Endothelial cell of umbilical vein (primary cell): ENCODE measurements around the gene JDP2. TPM values are rescaled to one million over a fixed set of nuclear protein-coding genes. Genes with fewer than 3 reads are reported as not detected.

Source experiments
- BruUV-seq: library from RNA; stranded (reverse); fragments of 400-500 nt; replicated peaks from 2 replicates; lab custom pipeline; 2021; lab: Mats Ljungman, UMichigan
- CTCF ChIA-PET: fragments of 300-600, 350-600 bp; sonication (Branson Sonifier 250); formaldehyde crosslinking; loops from one replicate; lab custom pipeline; 2021; ENCODE audit warnings: antibody characterized with exemption, inconsistent platforms; lab: Charles Lee
- POLR2A ChIA-PET: fragments of 300-600, 350-600 bp; sonication (Branson Sonifier 250); formaldehyde crosslinking; loops from one replicate; lab custom pipeline; 2021; ENCODE audit warnings: antibody characterized with exemption, inconsistent platforms; lab: Charles Lee
- DNase-seq: peaks from one replicate; pipeline ENCODE4 v3.0.0-alpha.2; 2011; ENCODE audit warnings: low read depth, low spot score
- FAIRE-seq: peaks from 2 replicates; lab custom pipeline; 2011; peaks lifted over from hg19 to GRCh38; lab: Jason Lieb, UNC
- H2AFZ ChIP-seq: 2 replicates; pipeline ENCODE4 v1.6.0; 2012; ENCODE audit warnings: low read depth, low read length, control low read depth, inconsistent platforms
- H3K27ac ChIP-seq: 2 replicates; pipeline ENCODE4 v1.5.1; 2011; ENCODE audit warnings: low read depth, mild to moderate bottlenecking, control low read depth, low read length, moderate library complexity; ENCODE audit not compliant: insufficient read depth
- H3K27me3 ChIP-seq, 2 experiments: 2 replicates each; pipeline versions ENCODE4 v1.6.0 to v1.6.1; 2011; ENCODE audit warnings: low read length in 2 of 2, mixed read lengths in 1 of 2; ENCODE audit not compliant: control insufficient read depth in 2 of 2, insufficient read depth in 2 of 2
- H3K36me3 ChIP-seq, 2 experiments: 2 replicates in 1 of 2; 3 replicates in 1 of 2; pipeline ENCODE4 v1.5.1; 2011; ENCODE audit warnings: low read length in 2 of 2, mild to moderate bottlenecking in 1 of 2, moderate library complexity in 1 of 2; ENCODE audit not compliant: control insufficient read depth in 2 of 2, insufficient read depth in 2 of 2; ENCODE audit errors: extremely low read depth in 1 of 2
- H3K4me1 ChIP-seq: 3 replicates; pipeline ENCODE4 v1.5.1; 2011; ENCODE audit warnings: mild to moderate bottlenecking, low read length; ENCODE audit not compliant: control insufficient read depth, insufficient read depth; ENCODE audit errors: extremely low read depth
- H3K4me2 ChIP-seq: 2 replicates; pipeline ENCODE4 v1.6.1; 2011; ENCODE audit warnings: low read length, control low read depth, mixed read lengths; ENCODE audit not compliant: insufficient read depth
- H3K4me3 ChIP-seq, 3 experiments: fragments of 200-600 bp in 1 of 3; sonication (generic), shearing (Covaris generic) in 1 of 3; replicated peaks in 1 of 3; 2 replicates each; pipeline ENCODE4 v1.5.1; 2011 to 2016; ENCODE audit warnings: control low read depth in 3 of 3, low read length in 3 of 3, mild to moderate bottlenecking in 2 of 3, inconsistent platforms in 1 of 3, low read depth in 1 of 3, moderate library complexity in 1 of 3; ENCODE audit not compliant: insufficient read depth in 1 of 3
- H3K79me2 ChIP-seq: 2 replicates; pipeline ENCODE4 v1.6.0; 2012; ENCODE audit warnings: low read length, inconsistent platforms; ENCODE audit not compliant: control insufficient read depth, insufficient read depth
- H3K9ac ChIP-seq: replicated peaks from 2 replicates; pipeline ENCODE3; 2011; ENCODE audit warnings: low read length, control low read depth; ENCODE audit not compliant: insufficient read depth; ENCODE audit errors: extremely low read depth
- H3K9me1 ChIP-seq: replicated peaks from 3 replicates; pipeline ENCODE4 v1.6.0; 2011; ENCODE audit warnings: mild to moderate bottlenecking, low read length; ENCODE audit not compliant: control insufficient read depth, insufficient read depth; ENCODE audit errors: extremely low read depth
- H3K9me3 ChIP-seq: replicated peaks from 2 replicates; pipeline ENCODE4 v1.5.1; 2012; ENCODE audit warnings: low read length, inconsistent platforms; ENCODE audit not compliant: control insufficient read depth, insufficient read depth
- H4K20me1 ChIP-seq: replicated peaks from 2 replicates; pipeline ENCODE3; 2011; ENCODE audit warnings: mild to moderate bottlenecking, low read length; ENCODE audit not compliant: control insufficient read depth, insufficient read depth; ENCODE audit errors: extremely low read depth
- CTCF ChIP-seq, 2 donors: IDR thresholded peaks; 1 replicate in 1 of 2; 2 replicates in 1 of 2; pipeline ENCODE4 v1.5.1; 2011; ENCODE audit warnings: low read length in 2 of 2, mild to moderate bottlenecking in 2 of 2, moderate library complexity in 2 of 2, control low read depth in 1 of 2, inconsistent platforms in 1 of 2, low read depth in 1 of 2; ENCODE audit not compliant: insufficient read depth in 1 of 2; ENCODE audit errors: extremely low read depth in 1 of 2
- EZH2 ChIP-seq: IDR thresholded peaks from 2 replicates; pipeline ENCODE4 v1.6.1; 2012; ENCODE audit warnings: borderline replicate concordance, low read depth, mild to moderate bottlenecking, moderate library complexity, low read length, inconsistent platforms; ENCODE audit not compliant: severe bottlenecking
- FOS ChIP-seq: IDR thresholded peaks from 2 replicates; pipeline ENCODE4 v1.6.1; 2011; ENCODE audit warnings: mild to moderate bottlenecking, low read length, moderate library complexity, borderline replicate concordance; ENCODE audit not compliant: insufficient read depth
- GATA2 ChIP-seq: IDR thresholded peaks from 2 replicates; pipeline ENCODE4 v1.7.0; 2011; ENCODE audit warnings: low read depth, mild to moderate bottlenecking, moderate library complexity, mixed read lengths, low read length; ENCODE audit not compliant: insufficient read length, insufficient read depth
- JUN ChIP-seq: IDR thresholded peaks from 2 replicates; pipeline ENCODE4 v1.6.1; 2011; ENCODE audit warnings: borderline replicate concordance, low read depth; ENCODE audit not compliant: insufficient read length, insufficient read depth
- MAX ChIP-seq: IDR thresholded peaks from 2 replicates; pipeline ENCODE4 v1.6.1; 2011; ENCODE audit not compliant: insufficient read depth, insufficient read length
- MYC ChIP-seq: IDR thresholded peaks from one replicate; pipeline ENCODE4 v1.6.1; 2011; ENCODE audit warnings: mild to moderate bottlenecking, low read depth, low read length
- POLR2A ChIP-seq: IDR thresholded peaks from 2 replicates; pipeline ENCODE4 v1.6.1; 2012; ENCODE audit warnings: low read depth, mild to moderate bottlenecking, control low read depth, low read length
- POLR2AphosphoS5 ChIP-seq: IDR thresholded peaks from 2 replicates; pipeline ENCODE4 v1.6.1; 2012; ENCODE audit warnings: low read depth, mild to moderate bottlenecking, control low read depth, low read length, moderate library complexity; ENCODE audit not compliant: insufficient read depth
- dilution Hi-C: fragments of 300-500 bp; cut with MboI; formaldehyde crosslinking; loops from one replicate; pipeline ENCODE4 v1.15.0; 2019; ENCODE audit warnings: low sequenced_read_pairs; ENCODE audit not compliant: extremely low pct_ligation_motif_present
- intact Hi-C: fragments of 100-400 bp; cut with micrococcal nuclease; formaldehyde crosslinking; loops from one replicate; pipeline ENCODE4 v1.10.0; 2022
- polyA plus RNA-seq, 4 experiments: library from polyadenylated mRNA; depleted of rRNA in 3 of 4; stranded (reverse) in 3 of 4; unstranded in 1 of 4; fragments of >200 nt; gene quantifications; 2 replicates each; pipeline versions ENCODE4 v1.2.1 to v1.2.3, GENCODE V29; 2011 to 2012; ENCODE audit warnings: missing spikeins in 1 of 4
- total RNA-seq: library from RNA; stranded (reverse); gene quantifications from 2 replicates; pipeline ENCODE4 v1.2.3, GENCODE V29; 2021

JDP2 gene
- total and polyA plus RNA-seq, 2 donors (not counting 3 experiments of a cell fraction or from before 2014, with no cell fraction given): 3.2 to 10.6 TPM

GRCh38 chr14:75458305-75458704 is 30.5 kb downstream of the JDP2 start:
- no peaks in the 10 kb centered on the region for H3K9me1 ChIP-seq
- no peaks in the 10 kb centered on the region for H3K9me3 ChIP-seq
- FAIRE-seq: no peak
- dilution Hi-C loops (no loop called here), intact Hi-C loops (no loop called here)
- no peaks in the 10 kb centered on the region for H3K27me3 ChIP-seq
- POLR2A ChIA-PET: no interaction called here
- DNase-seq: no peak
- no peak overlapping the region for H3K9ac ChIP-seq
- CTCF ChIA-PET: interaction anchor here (0.8 kb wide), 1 partner anchor 31 kb away, joined by 3 read pairs; no protein-coding TSS in a partner anchor
- no peak overlapping the region for H3K4me2 ChIP-seq
- no peaks in the 10 kb centered on the region for H4K20me1 ChIP-seq
- H3K36me3 ChIP-seq: no peaks in the 10 kb centered on the region
- no peak for TF ChIP-seq MAX
- TF ChIP-seq POLR2A: no peak
- TF ChIP-seq POLR2AphosphoS5: no peak
- no peak for TF ChIP-seq JUN
- no peak for TF ChIP-seq MYC
- TF ChIP-seq FOS: no peak
- TF ChIP-seq GATA2: no peak
- no peak for TF ChIP-seq CTCF (IDR thresholded peaks at IDR 0.05; ENCODE audit: extremely low read depth in 1 of 2, insufficient read depth in 1 of 2, low read depth in 1 of 2, low read length in 2 of 2)
- no peak for TF ChIP-seq EZH2
- H3K4me3 ChIP-seq: no peak overlapping the region
- H3K4me1 ChIP-seq: no peaks in the 10 kb centered on the region
- BruUV-seq: no TSS peak
- H3K27ac ChIP-seq: no peak overlapping the region
- H2AFZ ChIP-seq: no peak overlapping the region
- no peaks in the 10 kb centered on the region for H3K79me2 ChIP-seq
